GM08714 (cell line): ENCODE data around the gene CIC.
A peak's percentile ranks its signal among the peaks of the same experiment; 100 is the strongest.

Experiments used
- H3K4me3 ChIP-seq: fragments of 200-500 bp; sonication (Bioruptor generic); 2 replicates; pipeline ENCODE4 v1.5.1; 2014; ENCODE audit warnings: mild to moderate bottlenecking, low read length, inconsistent platforms
- ZNF274 ChIP-seq: IDR thresholded peaks from 2 replicates; pipeline ENCODE4 v1.6.1; 2012; ENCODE audit warnings: mild to moderate bottlenecking, low read depth, low read length

CIC gene

DNA sequence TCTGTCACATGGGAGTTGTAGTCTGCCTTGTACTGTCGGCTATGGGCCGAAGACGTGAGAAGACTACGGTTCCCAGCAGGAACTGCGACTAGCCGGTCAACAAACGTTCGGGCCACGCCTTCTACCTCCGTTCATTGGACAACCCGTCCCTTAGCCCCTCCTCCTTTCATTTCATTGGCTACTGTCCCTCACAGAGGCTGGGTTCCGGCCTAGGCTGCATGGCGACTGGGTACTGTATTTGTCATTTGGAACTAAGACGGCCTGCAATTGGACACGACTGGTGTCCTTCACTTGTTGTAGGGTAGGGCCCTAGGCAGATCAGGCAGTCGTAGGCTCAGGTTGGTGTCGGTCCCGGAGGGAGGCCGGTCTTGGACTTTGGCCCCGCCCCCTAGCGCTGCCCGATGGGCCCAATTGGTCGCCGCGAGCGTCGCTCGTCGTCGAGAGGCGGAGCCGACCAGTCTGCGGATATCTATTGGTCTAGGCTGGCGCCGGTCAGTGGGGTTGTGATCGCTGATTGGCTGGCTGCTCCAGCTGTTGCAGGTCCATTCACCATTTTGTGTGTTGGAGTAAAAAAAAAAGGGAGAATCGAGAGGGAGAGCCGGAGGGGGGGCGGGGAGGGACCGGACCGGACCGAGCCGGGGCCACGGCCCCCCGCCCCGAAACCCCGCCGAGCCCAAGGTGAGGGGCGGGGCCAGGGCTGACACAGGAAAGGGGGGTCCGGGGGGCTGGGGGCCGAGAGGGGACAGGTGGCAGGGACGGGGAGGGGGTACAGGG lies at the start of gene CIC:
Gene CIC (plus strand): TSS at position 549 of the 774 bp plus-strand sequence. CDS start 2,532 bp downstream, outside the sequence.
- H3K4me3 ChIP-seq, result peak within 1 kb of the TSS; percentile 91
- TF ChIP-seq ZNF274, result no peak

GRCh38 chr19:42219812-42220750 lies 49.0 kb upstream of the CIC start, which contains the start of gene ZNF526:
Gene ZNF526 (plus strand): TSS chr19:42220312. CDS start chr19:42224404, 4,092 bp downstream.
- peak within 1 kb of the TSS; percentile 96 for H3K4me3 ChIP-seq
- no peak for TF ChIP-seq ZNF274

GRCh38 chr19:42220751-42221097 lies 48.3 kb upstream of the CIC start:
- peak overlapping the region; percentile 96 for H3K4me3 ChIP-seq

GRCh38 chr19:42224940-42225717 lies 43.9 kb upstream of the CIC start:
- no peak overlapping the region for H3K4me3 ChIP-seq
- no peak for TF ChIP-seq ZNF274

More at GRCh38 chr19:42220751-42221097, 48.3 kb upstream of the CIC start:
- no peak for TF ChIP-seq ZNF274

DNA sequence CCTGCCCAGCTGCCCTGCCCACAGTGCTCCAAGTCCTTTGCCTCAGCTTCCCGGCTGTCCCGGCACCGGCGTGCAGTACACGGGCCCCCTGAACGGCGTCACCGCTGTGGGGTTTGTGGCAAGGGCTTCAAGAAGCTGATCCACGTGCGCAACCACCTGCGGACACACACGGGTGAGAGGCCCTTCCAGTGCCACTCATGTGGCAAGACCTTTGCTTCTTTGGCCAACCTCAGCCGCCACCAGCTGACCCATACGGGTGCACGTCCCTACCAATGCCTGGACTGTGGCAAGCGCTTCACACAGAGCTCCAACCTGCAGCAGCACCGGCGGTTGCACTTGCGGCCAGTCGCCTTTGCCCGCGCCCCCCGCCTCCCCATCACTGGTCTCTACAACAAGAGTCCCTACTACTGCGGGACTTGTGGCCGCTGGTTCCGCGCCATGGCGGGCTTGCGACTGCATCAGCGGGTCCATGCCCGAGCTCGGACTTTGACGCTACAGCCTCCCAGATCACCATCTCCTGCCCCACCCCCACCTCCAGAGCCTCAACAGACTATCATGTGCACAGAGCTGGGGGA lies 43.2 kb upstream of the CIC start:
- H3K4me3 ChIP-seq, result no peak overlapping the region
- no peak for TF ChIP-seq ZNF274

GRCh38 chr19:42226886-42227285 lies 42.2 kb upstream of the CIC start:
- TF ChIP-seq ZNF274, result no peak
- no peak overlapping the region for H3K4me3 ChIP-seq

GRCh38 chr19:42228641-42229040 lies 40.4 kb upstream of the CIC start:
- TF ChIP-seq ZNF274, result no peak
- H3K4me3 ChIP-seq, result no peak overlapping the region

GRCh38 chr19:42229301-42229854 lies 39.7 kb upstream of the CIC start:
- H3K4me3 ChIP-seq, result no peak overlapping the region
- TF ChIP-seq ZNF274, result no peak

GRCh38 chr19:42229855-42230351 lies 39.1 kb upstream of the CIC start:
- H3K4me3 ChIP-seq, result no peak overlapping the region
- TF ChIP-seq ZNF274, result no peak

DNA sequence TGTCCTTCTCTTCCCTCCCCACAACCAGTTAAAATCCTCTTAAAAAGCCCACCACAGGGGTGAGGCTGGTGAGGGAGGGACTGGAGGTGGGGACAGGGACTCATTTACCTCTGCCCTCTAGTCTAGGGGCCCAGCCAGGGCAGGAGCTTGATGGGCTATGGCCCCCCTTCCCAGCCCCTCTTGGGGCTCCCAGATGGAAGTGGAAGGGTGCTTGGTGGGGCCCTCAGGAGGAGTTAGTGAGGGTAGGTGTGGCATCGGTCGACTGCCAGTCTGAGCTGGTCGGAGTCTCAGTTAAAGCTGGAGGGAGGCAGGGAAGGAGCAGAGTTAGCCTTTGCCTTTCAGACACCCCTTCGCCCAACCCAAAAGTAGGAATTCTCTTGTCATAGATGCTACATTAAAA lies 38.5 kb upstream of the CIC start:
- no peak overlapping the region for H3K4me3 ChIP-seq
- TF ChIP-seq ZNF274, result no peak

DNA sequence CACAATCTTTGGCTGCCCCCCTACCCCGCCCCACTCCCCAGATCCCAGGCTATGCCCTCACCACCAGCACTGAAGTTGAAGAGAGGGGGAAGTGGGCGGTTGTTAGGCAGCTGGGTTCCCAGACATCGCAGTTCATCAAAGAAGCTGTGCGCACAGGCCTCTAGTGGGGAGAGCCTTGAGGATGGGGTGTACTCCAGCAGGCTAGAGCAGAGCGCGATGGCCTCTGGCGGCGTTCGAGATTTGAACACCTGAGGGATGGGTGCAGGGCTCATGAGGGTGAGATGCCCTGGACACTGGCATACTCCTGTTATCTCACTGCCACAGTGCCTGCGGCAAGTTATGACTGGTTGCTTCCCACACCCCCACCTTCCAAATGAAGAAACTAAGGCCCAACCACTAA lies 36.6 kb upstream of the CIC start:
- no peak for TF ChIP-seq ZNF274
- H3K4me3 ChIP-seq, result no peak overlapping the region

- no peak for TF ChIP-seq ZNF274
- H3K4me3 ChIP-seq, result no peak overlapping the region
Measured at GRCh38 chr19:42233106-42233505, 35.9 kb upstream of the CIC start.

DNA sequence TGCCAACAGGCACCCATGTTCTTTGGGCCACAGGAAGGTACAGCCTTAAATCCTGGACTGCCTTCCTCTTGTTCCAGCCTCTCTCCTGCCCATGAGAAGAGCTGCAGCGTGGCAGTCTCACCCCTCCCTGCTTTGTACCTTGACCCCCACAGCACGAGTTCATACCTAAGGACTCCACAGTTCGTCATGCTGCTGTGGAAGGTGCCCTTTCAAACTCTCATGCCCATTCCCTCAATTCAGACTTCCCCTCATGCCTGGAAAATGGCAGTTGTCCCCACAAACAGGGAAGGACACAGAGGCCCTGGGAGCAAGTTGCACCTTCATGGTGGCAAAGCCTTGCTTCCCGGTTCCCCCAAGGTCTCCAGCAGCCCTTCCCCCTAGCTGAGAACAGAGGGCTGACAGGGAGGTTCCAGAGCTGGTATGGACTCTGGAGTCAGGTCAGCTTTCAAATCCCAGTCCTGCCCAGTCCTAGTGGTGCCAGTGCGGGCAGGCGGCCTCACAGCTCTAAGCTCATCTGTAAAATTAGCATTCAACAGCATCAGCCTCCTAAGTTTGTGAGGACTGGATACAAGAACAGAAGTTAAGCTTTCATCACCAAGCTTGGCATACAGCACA lies 35.3 kb upstream of the CIC start:
- no peak overlapping the region for H3K4me3 ChIP-seq
- no peak for TF ChIP-seq ZNF274

GRCh38 chr19:42234364-42234763 lies 34.7 kb upstream of the CIC start:
- H3K4me3 ChIP-seq, result no peak overlapping the region
- no peak for TF ChIP-seq ZNF274
